AG04450 (cell line): ENCODE data around the gene CPT1C. TPM values are rescaled to one million over a fixed set of nuclear protein-coding genes. Genes with fewer than 3 reads are reported as not detected.

ENCODE experiments used
- CTCF ChIA-PET: fragments of 300-600, 350-600 bp; formaldehyde crosslinking; extraction: SDS; loops from one replicate; lab custom pipeline; 2022; ENCODE audit warnings: antibody characterized with exemption, inconsistent platforms; lab: Charles Lee
- POLR2A ChIA-PET: fragments of 350-600 bp; formaldehyde crosslinking; extraction: SDS; loops from one replicate; lab custom pipeline; 2021; ENCODE audit warnings: antibody characterized with exemption, inconsistent platforms; lab: Yijun Ruan, JAX
- DNase-seq: peaks from one replicate; pipeline ENCODE4 v3.0.0-alpha.2; 2011; ENCODE audit warnings: low read depth, low spot score
- H3K27ac ChIP-seq: one replicate; pipeline ENCODE4 v1.5.1; 2012; ENCODE audit warnings: low read depth, low read length, control low read depth
- H3K27me3 ChIP-seq: one replicate; pipeline ENCODE4 v1.6.0; 2012; ENCODE audit warnings: low read length; ENCODE audit not compliant: control insufficient read depth, insufficient read depth
- H3K4me3 ChIP-seq: 2 replicates; pipeline ENCODE4 v1.5.1; 2011; ENCODE audit warnings: mild to moderate bottlenecking, low read depth, low read length, control low read depth
- H3K9me3 ChIP-seq: 2 replicates; pipeline ENCODE4 v1.5.1; 2012; ENCODE audit warnings: low read length; ENCODE audit not compliant: control insufficient read depth, insufficient read depth
- polyA plus RNA-seq: library from polyadenylated mRNA; depleted of rRNA; stranded (reverse); fragments of >200 nt; gene quantifications from 2 replicates; pipeline ENCODE4 v1.2.3, GENCODE V29; 2011
- TF ChIP-seq, protein P1 (sequence below): IDR thresholded peaks from 2 replicates; pipeline ENCODE4 v1.5.1; 2011; ENCODE audit warnings: low read depth, low read length, control low read depth, inconsistent platforms

CPT1C gene
- polyA plus RNA-seq, 1 experiment: 20.3 TPM

DNA sequence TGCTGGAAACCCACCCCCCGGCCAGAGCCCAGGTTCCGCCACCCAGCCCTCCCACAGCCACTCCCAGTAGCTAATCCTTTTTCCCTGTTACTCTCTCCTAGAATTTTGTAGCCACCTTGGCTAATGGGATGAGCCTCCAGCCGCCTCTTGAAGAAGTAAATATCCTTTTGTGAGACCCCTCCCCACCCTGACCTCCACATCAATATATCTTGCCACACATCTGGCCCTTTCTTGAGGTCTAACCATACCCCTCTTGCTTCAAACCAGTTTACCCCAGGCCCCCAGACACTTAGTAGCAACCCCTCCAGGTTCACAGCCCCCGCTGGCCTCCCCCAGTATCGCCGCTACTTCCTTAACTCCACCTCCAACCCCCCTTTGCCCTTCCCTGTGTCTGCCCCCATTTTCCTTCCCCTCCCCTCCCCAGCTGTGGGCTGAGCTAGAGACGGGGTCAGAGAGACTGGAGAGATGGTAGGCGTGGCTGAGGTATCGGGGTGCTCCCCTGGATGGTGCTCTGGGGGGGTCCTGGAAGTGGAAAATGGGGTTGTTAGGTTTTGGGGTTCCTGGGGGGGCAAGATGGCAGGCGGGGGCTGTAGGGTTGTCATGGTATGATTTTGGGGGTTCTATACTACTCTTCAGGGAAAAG, 11.0 kb upstream of the CPT1C start:
- Histone ChIP-seq H3K27me3 (no peaks in the 10 kb centered on the region), H3K27ac (peak overlapping the region; percentile 39), H3K9me3 (peaks cover 4% of the 10 kb centered on the region; the same call in 1 of the 2 replicates), H3K4me3 (peak overlapping the region; percentile 39)
- no peak for DNase-seq
- ChIA-PET POLR2A (no interaction called here), CTCF (interaction anchor here (0.5 to 1.6 kb wide), 6 partner anchors 40 to 206 kb away, joined by 3 to 6 read pairs (median 3); partner anchors contain the start of gene RRAS)
- TF ChIP-seq, protein P1, sequence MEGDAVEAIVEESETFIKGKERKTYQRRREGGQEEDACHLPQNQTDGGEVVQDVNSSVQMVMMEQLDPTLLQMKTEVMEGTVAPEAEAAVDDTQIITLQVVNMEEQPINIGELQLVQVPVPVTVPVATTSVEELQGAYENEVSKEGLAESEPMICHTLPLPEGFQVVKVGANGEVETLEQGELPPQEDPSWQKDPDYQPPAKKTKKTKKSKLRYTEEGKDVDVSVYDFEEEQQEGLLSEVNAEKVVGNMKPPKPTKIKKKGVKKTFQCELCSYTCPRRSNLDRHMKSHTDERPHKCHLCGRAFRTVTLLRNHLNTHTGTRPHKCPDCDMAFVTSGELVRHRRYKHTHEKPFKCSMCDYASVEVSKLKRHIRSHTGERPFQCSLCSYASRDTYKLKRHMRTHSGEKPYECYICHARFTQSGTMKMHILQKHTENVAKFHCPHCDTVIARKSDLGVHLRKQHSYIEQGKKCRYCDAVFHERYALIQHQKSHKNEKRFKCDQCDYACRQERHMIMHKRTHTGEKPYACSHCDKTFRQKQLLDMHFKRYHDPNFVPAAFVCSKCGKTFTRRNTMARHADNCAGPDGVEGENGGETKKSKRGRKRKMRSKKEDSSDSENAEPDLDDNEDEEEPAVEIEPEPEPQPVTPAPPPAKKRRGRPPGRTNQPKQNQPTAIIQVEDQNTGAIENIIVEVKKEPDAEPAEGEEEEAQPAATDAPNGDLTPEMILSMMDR: no peak

DNA sequence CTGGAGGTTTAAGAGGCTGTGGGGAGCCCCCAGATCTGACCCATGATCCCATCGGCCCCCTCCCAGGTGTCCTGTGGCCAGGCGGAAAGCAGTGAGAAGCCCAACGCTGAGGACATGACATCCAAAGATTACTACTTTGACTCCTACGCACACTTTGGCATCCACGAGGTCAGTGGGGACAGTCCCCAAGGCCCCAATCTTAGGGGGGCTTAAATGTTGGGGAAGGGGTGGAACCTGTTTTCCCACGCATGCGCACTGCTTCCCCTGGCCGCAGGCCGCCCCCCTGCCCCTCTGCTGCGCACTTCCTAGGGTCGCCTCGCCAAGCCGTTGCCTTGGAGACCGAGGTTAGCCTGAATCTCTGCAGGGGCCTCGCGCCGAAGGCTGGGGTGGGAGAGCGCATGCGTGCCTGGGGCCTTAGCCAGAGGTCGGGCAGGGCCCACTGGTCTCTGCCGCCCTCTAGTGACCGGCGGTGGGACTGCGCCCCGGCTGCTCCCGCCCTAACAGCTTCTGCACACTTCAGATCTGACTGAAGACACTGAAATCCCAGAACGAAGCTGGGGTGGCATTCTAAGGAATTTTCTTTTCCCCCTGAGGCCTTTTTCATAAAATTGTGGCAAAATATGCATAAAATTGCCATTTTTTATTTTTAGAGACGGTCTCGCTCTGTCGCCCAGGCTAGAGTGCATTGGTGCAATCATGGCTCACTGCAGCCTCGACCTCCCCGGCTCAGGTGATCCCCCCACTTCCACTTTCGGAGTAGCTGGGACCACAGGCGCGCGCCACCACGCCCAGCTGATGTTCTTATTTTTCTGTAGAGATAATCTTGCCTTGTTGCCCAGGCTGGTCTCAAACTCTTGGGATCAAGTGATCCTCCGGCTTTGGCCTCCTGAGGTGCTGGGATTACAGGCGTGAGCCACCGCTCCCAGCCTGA, 10.2 kb upstream of the CPT1C start:
- H3K27ac ChIP-seq: peak overlapping the region; percentile 39
- TF ChIP-seq, protein P1: peak; percentile 99
- DNase-seq: peak; percentile 71
- ChIA-PET POLR2A (interaction anchor here (0.7 kb wide), 1 partner anchor 129 kb away, joined by 3 read pairs; no protein-coding TSS in a partner anchor), CTCF (interaction anchor here (0.6 to 1.3 kb wide), 17 partner anchors 8 to 208 kb away, joined by 3 to 14 read pairs (median 4); partner anchors contain the start of genes ADM5, AP2A1, CPT1C and FUZ)
- H3K4me3 ChIP-seq: peak overlapping the region; percentile 39
- peaks cover 4% of the 10 kb centered on the region; the same call in 1 of the 2 replicates for H3K9me3 ChIP-seq
- no peaks in the 10 kb centered on the region for H3K27me3 ChIP-seq

DNA sequence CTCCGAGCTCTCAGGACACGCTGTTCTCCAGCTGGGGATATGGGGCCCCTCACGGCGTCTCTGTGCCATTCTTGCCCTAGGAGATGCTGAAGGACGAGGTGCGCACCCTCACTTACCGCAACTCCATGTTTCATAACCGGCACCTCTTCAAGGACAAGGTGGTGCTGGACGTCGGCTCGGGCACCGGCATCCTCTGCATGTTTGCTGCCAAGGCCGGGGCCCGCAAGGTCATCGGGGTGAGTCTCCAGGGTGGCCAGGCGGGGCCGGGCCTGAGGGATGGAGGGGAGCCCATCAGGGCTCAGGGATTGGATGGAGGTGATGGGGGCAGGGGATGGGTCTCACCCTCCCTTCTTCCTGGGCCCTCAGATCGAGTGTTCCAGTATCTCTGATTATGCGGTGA, 9.1 kb upstream of the CPT1C start:
- no peaks in the 10 kb centered on the region for H3K27me3 ChIP-seq
- DNase-seq: no peak
- TF ChIP-seq, protein P1: no peak
- ChIA-PET CTCF (interaction anchor here (0.6 to 1.3 kb wide), 3 partner anchors 15 to 190 kb away, joined by 3 to 7 read pairs (median 3); partner anchors contain the start of gene RRAS), POLR2A (no interaction called here)
- H3K9me3 ChIP-seq: peaks cover 4% of the 10 kb centered on the region; the same call in 1 of the 2 replicates
- no peak overlapping the region for H3K4me3 ChIP-seq
- H3K27ac ChIP-seq: no peak overlapping the region

DNA sequence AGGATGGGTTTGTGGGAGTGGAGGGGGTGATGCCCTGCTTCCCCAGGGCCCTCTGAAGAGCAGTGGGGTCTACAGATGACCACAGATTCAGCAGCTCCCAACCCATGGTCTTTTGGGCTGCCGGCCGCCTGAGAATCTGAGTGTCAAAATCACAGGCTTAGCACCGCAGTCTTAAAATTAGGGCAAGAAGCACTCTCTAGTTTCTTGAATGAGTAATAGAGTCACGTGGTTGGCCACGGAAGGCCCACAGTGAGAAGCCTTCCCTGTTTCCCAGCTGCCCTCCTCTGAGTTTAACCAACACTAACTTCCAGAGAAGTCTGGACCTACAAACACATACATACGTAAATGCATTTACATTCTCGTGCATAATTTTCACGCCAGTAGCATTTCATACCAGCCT, 8.6 kb upstream of the CPT1C start:
- CTCF ChIA-PET: interaction anchor here (0.5 to 0.6 kb wide), 2 partner anchors 138 to 190 kb away, joined by 4 to 7 read pairs; no protein-coding TSS in a partner anchor

More for the DNA sequence above, 8.6 kb upstream of the CPT1C start:
- H3K9me3 ChIP-seq: peaks cover 1% of the 10 kb centered on the region; the same call in 1 of the 2 replicates
- DNase-seq: no peak
- H3K27me3 ChIP-seq: no peaks in the 10 kb centered on the region
- TF ChIP-seq, protein P1: no peak
- peak overlapping the region; percentile 21 for H3K27ac ChIP-seq
- POLR2A ChIA-PET: no interaction called here
- H3K4me3 ChIP-seq: no peak overlapping the region
